Measurements from ENCODE around the gene TBC1D25.
A peak's percentile ranks its signal among the peaks of the same experiment; 100 is the strongest.
"Not testable (repeated sequence)": the region's sequence is repeated elsewhere in the genome, so short reads cannot be mapped to it uniquely, and the experiment has no call there.

Gene TBC1D25

DNA sequence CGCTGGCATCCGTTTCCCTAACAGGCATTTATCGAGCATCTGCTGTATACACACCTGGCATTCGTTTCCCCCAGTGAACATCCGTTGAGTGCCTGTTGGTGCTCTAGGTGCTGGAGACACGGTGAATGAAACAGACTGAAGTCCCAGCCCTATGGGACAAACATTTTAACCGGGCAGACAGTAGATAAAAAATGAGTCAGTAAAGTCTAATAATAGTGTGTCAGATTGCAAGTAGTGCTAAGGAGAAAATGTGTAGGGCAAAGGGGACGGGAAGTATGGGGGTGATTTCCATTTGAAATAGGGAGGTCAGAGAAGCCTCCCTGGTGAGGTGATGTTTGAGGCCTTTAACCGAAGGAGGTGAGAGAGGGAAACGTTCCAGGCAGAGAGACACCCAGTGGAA lies 23.2 kb upstream of the TBC1D25 start:
- Histone ChIP-seq H3K27me3 (ENCODE audit: insufficient read depth, low read length) (no peaks in the 10 kb centered on the region), H3K4me1 (ENCODE audit: control insufficient read depth, insufficient read depth, low read length, unreplicated experiment) (no peaks in the 10 kb centered on the region), H2AFZ (ENCODE audit: low read length, unreplicated experiment) (no peak overlapping the region), H3K79me2 (ENCODE audit: control insufficient read depth, insufficient read depth, low read length, unreplicated experiment) (no peaks in the 10 kb centered on the region), H3K27ac (ENCODE audit: low read depth, low read length) (no peak overlapping the region), H3K4me3 (ENCODE audit: low read depth, low read length) (no peak overlapping the region), H3K36me3 (ENCODE audit: insufficient read depth, low read length) (no peaks in the 10 kb centered on the region)

DNA sequence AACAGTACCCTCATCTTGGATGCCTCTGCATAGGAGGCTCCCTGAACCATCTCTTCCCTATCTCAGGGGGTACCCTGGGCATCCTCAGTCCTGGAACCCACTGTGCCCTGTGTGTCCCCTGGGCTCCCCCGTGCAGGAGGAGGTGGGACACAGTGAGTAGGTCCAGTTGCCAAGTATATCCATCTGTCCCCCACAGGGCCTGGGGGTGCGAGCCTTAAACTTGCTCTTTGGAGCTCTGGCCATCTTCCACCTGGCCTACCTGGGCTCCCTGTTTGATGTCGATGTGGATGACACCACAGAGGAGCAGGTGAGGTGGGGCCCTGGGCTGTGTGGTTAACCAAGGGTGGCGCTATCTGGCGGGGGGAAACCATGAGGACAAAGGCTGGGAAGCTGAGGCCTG lies 22.5 kb upstream of the TBC1D25 start:
- Histone ChIP-seq H3K36me3 (ENCODE audit: insufficient read depth, low read length) (no peaks in the 10 kb centered on the region), H3K79me2 (ENCODE audit: control insufficient read depth, insufficient read depth, low read length, unreplicated experiment) (no peaks in the 10 kb centered on the region), H3K4me1 (ENCODE audit: control insufficient read depth, insufficient read depth, low read length, unreplicated experiment) (no peaks in the 10 kb centered on the region), H2AFZ (ENCODE audit: low read length, unreplicated experiment) (no peak overlapping the region), H3K27ac (ENCODE audit: low read depth, low read length) (no peak overlapping the region), H3K27me3 (ENCODE audit: insufficient read depth, low read length) (no peaks in the 10 kb centered on the region), H3K4me3 (ENCODE audit: low read depth, low read length) (no peak overlapping the region)

DNA sequence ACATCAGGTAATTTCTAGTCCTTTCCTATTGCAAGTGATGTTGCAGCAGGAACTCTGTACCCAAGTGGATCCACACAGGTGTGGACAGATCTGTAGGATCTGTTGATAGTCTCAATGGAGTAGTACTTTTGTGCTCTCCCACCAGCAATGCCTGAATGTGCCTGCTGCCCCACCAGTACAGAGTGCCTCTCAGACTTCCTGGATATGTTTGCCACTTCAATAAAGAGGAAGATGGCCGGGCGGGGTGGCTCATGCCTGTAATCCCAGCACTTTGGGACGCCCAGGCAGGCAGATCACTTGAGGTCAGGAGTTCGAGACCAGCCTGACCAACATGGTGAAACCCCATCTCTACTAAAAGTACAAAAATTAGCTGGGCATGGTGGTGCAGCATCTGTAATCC lies 20.0 kb upstream of the TBC1D25 start:
- not testable (repeated sequence) for H3K27me3 ChIP-seq (ENCODE audit: insufficient read depth, low read length); H3K36me3 ChIP-seq (ENCODE audit: insufficient read depth, low read length); H2AFZ ChIP-seq (ENCODE audit: low read length, unreplicated experiment); H3K4me1 ChIP-seq (ENCODE audit: control insufficient read depth, insufficient read depth, low read length, unreplicated experiment); H3K27ac ChIP-seq (ENCODE audit: low read depth, low read length); H3K79me2 ChIP-seq (ENCODE audit: control insufficient read depth, insufficient read depth, low read length, unreplicated experiment); H3K4me3 ChIP-seq (ENCODE audit: low read depth, low read length)

DNA sequence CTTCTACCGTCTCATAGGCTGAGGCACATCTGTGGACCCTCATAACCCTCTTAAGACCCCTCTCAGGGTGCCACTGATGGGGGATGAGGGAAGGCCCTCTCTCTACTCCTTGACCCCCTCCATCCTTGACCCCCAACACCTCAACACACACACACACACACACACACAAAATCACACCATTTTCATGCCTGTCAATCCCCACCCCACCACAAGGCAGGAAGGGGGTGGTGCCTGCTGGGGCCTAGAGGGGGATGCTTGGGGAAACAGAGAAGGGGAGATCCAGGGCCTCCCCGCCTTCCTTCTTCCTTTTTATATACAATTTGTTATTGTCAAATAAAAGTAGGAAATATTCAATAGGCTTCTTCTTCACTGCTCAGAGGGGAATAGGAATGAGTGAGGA lies 19.1 kb upstream of the TBC1D25 start:
- H3K27me3 ChIP-seq (ENCODE audit: insufficient read depth, low read length) = no peaks in the 10 kb centered on the region
- H3K27ac ChIP-seq (ENCODE audit: low read depth, low read length) = no peak overlapping the region
- no peak overlapping the region for H3K4me3 ChIP-seq (ENCODE audit: low read depth, low read length)
- H2AFZ ChIP-seq (ENCODE audit: low read length, unreplicated experiment) = no peak overlapping the region
- no peaks in the 10 kb centered on the region for H3K4me1 ChIP-seq (ENCODE audit: control insufficient read depth, insufficient read depth, low read length, unreplicated experiment)
- H3K36me3 ChIP-seq (ENCODE audit: insufficient read depth, low read length) = no peaks in the 10 kb centered on the region
- H3K79me2 ChIP-seq (ENCODE audit: control insufficient read depth, insufficient read depth, low read length, unreplicated experiment) = peaks cover 5% of the 10 kb centered on the region

DNA sequence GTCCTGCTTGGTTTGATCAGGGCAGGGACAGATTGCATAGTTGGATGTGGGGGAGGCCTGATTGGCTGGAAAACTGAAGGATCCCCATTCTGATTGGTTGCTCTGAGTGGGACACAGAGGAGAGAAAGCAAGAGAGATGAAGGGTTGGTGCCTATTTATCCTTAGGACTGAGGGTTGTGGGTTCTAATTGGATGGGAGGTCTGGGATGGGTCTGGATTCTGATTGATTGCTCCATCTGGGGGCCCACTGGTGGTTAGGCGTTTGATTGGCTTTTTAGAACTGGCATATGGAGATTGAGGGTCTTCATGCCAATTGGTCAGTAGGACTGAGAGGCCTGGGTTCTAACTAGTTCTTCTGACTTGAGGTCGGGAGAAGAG lies 18.6 kb upstream of the TBC1D25 start:
- Histone ChIP-seq H3K36me3 (ENCODE audit: insufficient read depth, low read length) (no peaks in the 10 kb centered on the region), H2AFZ (ENCODE audit: low read length, unreplicated experiment) (peak overlapping the region; percentile 39), H3K79me2 (ENCODE audit: control insufficient read depth, insufficient read depth, low read length, unreplicated experiment) (peaks cover 5% of the 10 kb centered on the region), H3K27me3 (ENCODE audit: insufficient read depth, low read length) (no peaks in the 10 kb centered on the region), H3K27ac (ENCODE audit: low read depth, low read length) (no peak overlapping the region), H3K4me1 (ENCODE audit: control insufficient read depth, insufficient read depth, low read length, unreplicated experiment) (no peaks in the 10 kb centered on the region), H3K4me3 (ENCODE audit: low read depth, low read length) (peak overlapping the region; percentile 81)

DNA sequence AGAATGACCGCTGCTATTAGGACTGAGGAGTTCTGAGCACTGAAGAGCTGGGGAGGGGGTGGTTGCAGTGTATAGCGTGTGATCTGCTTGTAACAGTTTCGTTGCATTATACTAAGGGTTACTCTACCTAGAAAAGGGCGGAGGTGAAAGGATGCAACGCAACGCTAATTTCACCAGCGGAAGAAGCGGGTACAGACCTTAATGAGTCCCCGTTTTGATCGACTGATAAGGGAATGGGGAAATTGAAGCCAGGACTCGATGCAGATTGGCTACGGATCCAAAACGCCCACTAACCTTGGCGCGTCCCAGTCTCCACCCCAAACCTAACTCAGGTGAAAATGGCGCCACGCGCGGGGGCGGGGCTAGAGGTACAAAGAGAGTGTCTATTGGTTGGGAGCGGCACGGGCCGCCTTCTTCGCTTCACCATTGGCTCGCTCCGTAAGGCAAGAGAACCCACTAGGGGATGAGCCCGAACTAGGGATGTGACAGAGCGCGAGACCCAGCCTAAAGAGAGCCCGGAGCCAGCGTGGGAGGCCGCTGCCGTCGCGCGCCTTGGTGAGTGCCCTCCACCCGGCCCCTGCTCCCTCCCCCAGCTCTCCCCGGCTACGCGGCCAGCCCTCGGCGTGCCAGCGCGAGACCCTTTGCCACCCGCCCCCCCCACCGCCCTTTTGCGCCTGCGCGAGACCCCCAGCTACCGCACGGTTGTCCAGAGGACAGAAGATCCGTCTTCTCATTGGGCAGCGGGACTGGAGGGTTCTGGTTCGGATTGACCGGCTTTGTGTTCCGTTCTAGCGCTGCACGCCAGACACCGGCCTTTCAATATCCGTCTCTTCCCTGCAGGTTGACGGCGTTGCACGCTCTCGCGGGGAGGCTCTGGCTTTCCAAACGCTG lies 17.9 kb upstream of the TBC1D25 start, which contains the start of gene EBP:
EBP (plus strand) TSS at position 456 of the 891 bp plus-strand sequence. CDS start 1,964 bp downstream, outside the sequence.
- Histone ChIP-seq H3K36me3 (ENCODE audit: insufficient read depth, low read length) (no peaks in the 10 kb centered on the region), H3K27ac (ENCODE audit: low read depth, low read length) (peak within 1 kb of the TSS; percentile 42; the same call in 1 of the 2 replicates), H3K79me2 (ENCODE audit: control insufficient read depth, insufficient read depth, low read length, unreplicated experiment) (peaks cover 5% of the 10 kb centered on the region), H3K27me3 (ENCODE audit: insufficient read depth, low read length) (no peaks in the 10 kb centered on the region), H3K4me3 (ENCODE audit: low read depth, low read length) (peak within 1 kb of the TSS; percentile 81), H2AFZ (ENCODE audit: low read length, unreplicated experiment) (peak within 1 kb of the TSS; percentile 39), H3K4me1 (ENCODE audit: control insufficient read depth, insufficient read depth, low read length, unreplicated experiment) (no peaks in the 10 kb centered on the region)

DNA sequence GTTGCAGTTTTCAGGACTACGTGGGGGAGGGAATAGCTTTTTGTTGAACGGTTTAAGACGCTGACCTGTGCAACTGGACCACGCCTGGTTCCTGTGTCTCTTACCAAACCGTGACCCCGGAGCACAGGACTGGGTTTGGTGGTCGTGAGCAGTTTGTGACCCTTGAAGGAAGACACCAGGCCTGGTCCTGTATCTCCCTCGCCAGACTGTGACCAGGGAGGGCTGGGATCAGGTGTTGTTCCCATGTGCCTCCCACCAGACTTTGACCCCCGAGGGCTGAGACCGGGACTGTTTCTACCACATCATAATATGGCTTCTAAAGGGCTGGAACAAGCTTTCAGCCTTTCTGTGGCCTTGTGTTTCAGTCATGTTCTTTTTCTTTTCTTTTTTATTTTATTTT lies 17.2 kb upstream of the TBC1D25 start:
- H2AFZ ChIP-seq (ENCODE audit: low read length, unreplicated experiment) = peak overlapping the region; percentile 7
- no peak overlapping the region for H3K27ac ChIP-seq (ENCODE audit: low read depth, low read length)
- H3K79me2 ChIP-seq (ENCODE audit: control insufficient read depth, insufficient read depth, low read length, unreplicated experiment) = peaks cover 5% of the 10 kb centered on the region
- peak overlapping the region; percentile 81 for H3K4me3 ChIP-seq (ENCODE audit: low read depth, low read length)
- no peaks in the 10 kb centered on the region for H3K4me1 ChIP-seq (ENCODE audit: control insufficient read depth, insufficient read depth, low read length, unreplicated experiment)
- no peaks in the 10 kb centered on the region for H3K27me3 ChIP-seq (ENCODE audit: insufficient read depth, low read length)
- H3K36me3 ChIP-seq (ENCODE audit: insufficient read depth, low read length) = no peaks in the 10 kb centered on the region

DNA sequence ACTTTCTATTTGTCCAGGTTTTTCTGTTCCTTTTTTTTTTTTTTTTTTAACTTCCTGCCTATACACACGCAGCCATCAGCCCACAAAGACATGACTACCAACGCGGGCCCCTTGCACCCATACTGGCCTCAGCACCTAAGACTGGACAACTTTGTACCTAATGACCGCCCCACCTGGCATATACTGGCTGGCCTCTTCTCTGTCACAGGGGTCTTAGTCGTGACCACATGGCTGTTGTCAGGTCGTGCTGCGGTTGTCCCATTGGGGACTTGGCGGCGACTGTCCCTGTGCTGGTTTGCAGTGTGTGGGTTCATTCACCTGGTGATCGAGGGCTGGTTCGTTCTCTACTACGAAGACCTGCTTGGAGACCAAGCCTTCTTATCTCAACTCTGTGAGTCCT lies 15.8 kb upstream of the TBC1D25 start:
- Histone ChIP-seq H2AFZ (ENCODE audit: low read length, unreplicated experiment) (no peak overlapping the region), H3K27ac (ENCODE audit: low read depth, low read length) (no peak overlapping the region), H3K36me3 (ENCODE audit: insufficient read depth, low read length) (no peaks in the 10 kb centered on the region), H3K79me2 (ENCODE audit: control insufficient read depth, insufficient read depth, low read length, unreplicated experiment) (peaks cover 5% of the 10 kb centered on the region), H3K4me3 (ENCODE audit: low read depth, low read length) (no peak overlapping the region), H3K4me1 (ENCODE audit: control insufficient read depth, insufficient read depth, low read length, unreplicated experiment) (no peaks in the 10 kb centered on the region), H3K27me3 (ENCODE audit: insufficient read depth, low read length) (no peaks in the 10 kb centered on the region)

DNA sequence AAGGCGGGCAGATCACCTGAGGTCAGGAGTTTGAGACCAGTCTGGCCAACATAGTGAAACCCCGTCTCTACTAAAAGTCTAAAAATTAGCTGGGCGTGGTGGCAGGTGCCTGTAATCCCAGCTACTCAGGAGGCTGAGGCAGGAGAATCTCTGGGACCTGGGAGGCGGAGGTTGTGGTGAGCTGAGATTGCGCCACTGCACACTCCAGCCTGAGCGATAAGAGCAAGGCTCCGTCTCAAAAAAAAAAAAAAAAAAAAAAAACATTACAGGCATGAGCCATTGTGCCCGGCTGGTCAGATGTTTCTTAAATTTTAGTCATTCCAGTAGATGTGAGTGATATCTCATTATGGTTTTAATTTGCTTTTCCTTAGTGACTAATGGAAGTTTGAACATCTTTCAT lies 13.7 kb upstream of the TBC1D25 start:
- H3K79me2 ChIP-seq (ENCODE audit: control insufficient read depth, insufficient read depth, low read length, unreplicated experiment); H3K36me3 ChIP-seq (ENCODE audit: insufficient read depth, low read length); H3K27me3 ChIP-seq (ENCODE audit: insufficient read depth, low read length); H3K4me1 ChIP-seq (ENCODE audit: control insufficient read depth, insufficient read depth, low read length, unreplicated experiment); H2AFZ ChIP-seq (ENCODE audit: low read length, unreplicated experiment); H3K27ac ChIP-seq (ENCODE audit: low read depth, low read length); H3K4me3 ChIP-seq (ENCODE audit: low read depth, low read length): not testable (repeated sequence)

DNA sequence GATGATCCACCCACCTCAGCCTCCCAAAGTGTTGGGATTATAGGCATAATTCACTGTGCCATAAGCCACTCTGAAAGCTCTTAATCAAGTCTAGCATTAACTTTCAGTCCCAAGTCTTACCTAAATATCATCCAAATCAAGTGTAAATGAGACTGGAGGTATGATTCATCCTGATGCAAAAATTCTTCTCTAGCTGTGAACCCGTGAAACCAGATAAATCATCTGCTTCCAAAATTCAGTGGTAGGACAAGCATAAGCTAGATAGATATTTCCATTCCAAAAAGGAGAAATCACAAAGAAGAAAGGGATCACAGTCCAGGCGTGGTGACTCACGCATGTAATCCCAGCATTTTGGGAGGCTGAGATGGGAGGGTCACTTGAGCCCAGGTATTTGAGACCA lies 8.8 kb upstream of the TBC1D25 start:
- Histone ChIP-seq H3K36me3 (ENCODE audit: insufficient read depth, low read length) (no peaks in the 10 kb centered on the region), H2AFZ (ENCODE audit: low read length, unreplicated experiment) (no peak overlapping the region), H3K4me3 (ENCODE audit: low read depth, low read length) (no peak overlapping the region), H3K4me1 (ENCODE audit: control insufficient read depth, insufficient read depth, low read length, unreplicated experiment) (peaks cover 20% of the 10 kb centered on the region), H3K27ac (ENCODE audit: low read depth, low read length) (peak overlapping the region; percentile 92), H3K27me3 (ENCODE audit: insufficient read depth, low read length) (no peaks in the 10 kb centered on the region), H3K79me2 (ENCODE audit: control insufficient read depth, insufficient read depth, low read length, unreplicated experiment) (no peaks in the 10 kb centered on the region)

DNA sequence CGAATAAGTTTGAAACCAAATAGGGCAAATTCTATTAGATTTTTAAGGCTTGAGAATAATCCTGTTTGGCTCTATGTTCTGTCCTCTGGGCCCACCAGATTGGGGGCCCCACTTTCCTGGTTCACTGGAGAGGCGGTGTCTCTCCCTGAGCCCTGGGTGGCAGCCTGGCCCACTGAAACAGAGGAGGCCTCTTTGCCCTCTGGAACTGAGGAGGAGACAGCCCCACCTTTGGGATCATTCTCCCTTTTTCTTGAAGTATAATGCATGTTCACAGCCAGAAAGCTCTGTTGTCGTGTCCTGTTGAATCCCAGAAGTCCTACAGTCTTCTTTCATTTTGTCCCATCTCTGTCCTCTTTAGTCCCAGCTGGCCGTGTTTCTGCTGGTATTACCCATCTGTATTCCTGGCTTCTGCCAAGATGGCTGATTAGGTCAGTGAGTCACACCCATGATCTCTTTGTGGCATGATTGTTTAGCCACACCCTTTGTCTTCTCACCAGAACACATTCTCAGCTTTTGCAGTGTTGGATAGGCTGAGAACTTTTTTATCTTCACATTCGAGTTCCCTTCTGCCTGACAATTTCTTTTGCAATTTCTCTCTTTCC lies 8.1 kb upstream of the TBC1D25 start:
- H3K4me3 ChIP-seq (ENCODE audit: low read depth, low read length) = peak overlapping the region; percentile 33; the same call in 1 of the 2 replicates
- H3K36me3 ChIP-seq (ENCODE audit: insufficient read depth, low read length) = no peaks in the 10 kb centered on the region
- no peaks in the 10 kb centered on the region for H3K27me3 ChIP-seq (ENCODE audit: insufficient read depth, low read length)
- H3K4me1 ChIP-seq (ENCODE audit: control insufficient read depth, insufficient read depth, low read length, unreplicated experiment) = peaks cover 20% of the 10 kb centered on the region
- no peaks in the 10 kb centered on the region for H3K79me2 ChIP-seq (ENCODE audit: control insufficient read depth, insufficient read depth, low read length, unreplicated experiment)
- peak overlapping the region; percentile 92 for H3K27ac ChIP-seq (ENCODE audit: low read depth, low read length)
- peak overlapping the region; percentile 81 for H2AFZ ChIP-seq (ENCODE audit: low read length, unreplicated experiment)

Data from ACC112 (cell line).